ENCODE data around the gene OXNAD1.

DNA sequence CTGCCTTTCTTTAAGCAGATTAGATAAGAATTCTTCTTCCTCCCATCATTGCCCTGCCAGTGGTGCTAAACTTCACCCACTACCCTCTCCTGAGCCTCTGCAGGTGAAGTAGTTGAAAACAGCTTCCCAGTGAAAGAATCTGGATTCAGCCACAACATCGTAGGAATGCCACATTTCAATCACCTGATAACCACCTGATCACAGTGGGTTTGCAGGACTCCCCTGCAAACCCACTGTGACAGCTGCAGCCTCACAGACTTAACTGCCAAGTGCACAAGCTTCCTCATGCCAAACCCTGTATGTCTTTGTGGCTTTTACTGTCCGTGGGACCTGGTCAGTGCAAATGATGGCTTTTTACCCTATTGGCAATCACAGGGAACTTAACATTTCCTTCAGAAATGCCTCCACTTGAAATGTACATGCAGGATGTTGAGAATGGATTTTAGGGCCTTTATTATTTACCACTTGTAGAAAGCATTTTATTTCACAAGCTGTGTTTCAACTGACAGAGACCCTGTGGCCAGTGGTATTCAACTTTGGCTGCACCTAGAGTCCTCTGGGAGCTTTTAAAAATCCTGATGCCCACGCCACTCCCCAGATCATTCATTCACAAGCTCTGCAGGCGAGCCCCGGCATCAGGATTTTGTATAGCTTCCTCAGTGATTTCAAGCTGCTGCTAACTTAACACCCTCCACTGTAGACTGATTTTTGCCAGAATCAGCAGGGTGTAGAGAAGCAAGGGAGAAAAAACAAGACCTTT is 49.1 kb downstream of the OXNAD1 start:
- TF ChIP-seq, protein P1, sequence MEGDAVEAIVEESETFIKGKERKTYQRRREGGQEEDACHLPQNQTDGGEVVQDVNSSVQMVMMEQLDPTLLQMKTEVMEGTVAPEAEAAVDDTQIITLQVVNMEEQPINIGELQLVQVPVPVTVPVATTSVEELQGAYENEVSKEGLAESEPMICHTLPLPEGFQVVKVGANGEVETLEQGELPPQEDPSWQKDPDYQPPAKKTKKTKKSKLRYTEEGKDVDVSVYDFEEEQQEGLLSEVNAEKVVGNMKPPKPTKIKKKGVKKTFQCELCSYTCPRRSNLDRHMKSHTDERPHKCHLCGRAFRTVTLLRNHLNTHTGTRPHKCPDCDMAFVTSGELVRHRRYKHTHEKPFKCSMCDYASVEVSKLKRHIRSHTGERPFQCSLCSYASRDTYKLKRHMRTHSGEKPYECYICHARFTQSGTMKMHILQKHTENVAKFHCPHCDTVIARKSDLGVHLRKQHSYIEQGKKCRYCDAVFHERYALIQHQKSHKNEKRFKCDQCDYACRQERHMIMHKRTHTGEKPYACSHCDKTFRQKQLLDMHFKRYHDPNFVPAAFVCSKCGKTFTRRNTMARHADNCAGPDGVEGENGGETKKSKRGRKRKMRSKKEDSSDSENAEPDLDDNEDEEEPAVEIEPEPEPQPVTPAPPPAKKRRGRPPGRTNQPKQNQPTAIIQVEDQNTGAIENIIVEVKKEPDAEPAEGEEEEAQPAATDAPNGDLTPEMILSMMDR (IDR thresholded peaks at IDR 0.05): no peak
- TF ChIP-seq POLR2A (IDR thresholded peaks at IDR 0.05): no peak

All from esophagus squamous epithelium (tissue), 4 donors.